ENCODE data around the gene PRKCA.

DNA sequence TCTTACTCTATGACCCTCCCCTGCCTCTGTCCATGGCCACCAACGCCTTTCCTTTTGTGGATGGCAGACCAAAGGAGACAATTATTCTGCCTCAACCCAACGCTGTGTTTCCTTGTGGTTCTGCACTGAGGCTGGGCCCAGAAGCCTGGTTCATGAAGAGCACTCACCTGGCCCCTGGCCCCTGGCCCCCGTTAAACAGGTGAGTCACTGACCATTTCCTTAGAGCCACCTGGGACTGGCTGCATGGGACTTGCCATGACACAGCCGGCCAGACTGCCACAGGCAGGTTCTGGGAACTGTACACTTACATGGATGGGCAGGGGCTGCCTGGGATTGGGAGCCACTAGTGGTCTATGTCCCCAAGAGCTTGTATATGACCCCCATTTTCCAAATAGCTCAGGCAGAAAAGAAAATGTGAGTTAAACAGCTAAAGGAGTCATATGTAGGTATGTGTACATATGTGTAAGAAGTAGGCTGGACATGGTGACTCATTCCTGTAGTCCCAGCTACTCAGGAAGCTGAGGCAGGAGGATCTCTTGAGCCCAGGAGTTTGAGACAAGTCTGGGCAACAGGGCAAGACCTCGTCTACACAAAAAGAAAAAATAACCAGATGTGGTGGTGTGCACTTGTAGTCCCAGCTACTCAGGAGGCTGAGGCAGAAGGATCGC lies 350.6 kb downstream of the PRKCA start:
- TF ChIP-seq GATA2 (IDR thresholded peaks at IDR 0.05; ENCODE audit: low read depth, low read length) (no peak), GATA3 (IDR thresholded peaks at IDR 0.05; ENCODE audit: low read depth, low read length) (no peak)

Measured in SH-SY5Y (cell line).